HG03457 (cell line): ENCODE measurements around the gene RNF214.

Experiments used
- ATAC-seq: cut with Tn5 transposase; IDR thresholded peaks from one replicate; pipeline ENCODE4 v1.9.1; 2021; ENCODE audit warnings: moderate number of reproducible peaks; ENCODE audit not compliant: unreplicated experiment

RNF214 gene

GRCh38 chr11:117212697-117213355 lies 19.6 kb upstream of the RNF214 start:
- ATAC-seq: no peak

GRCh38 chr11:117214404-117215110 lies 17.9 kb upstream of the RNF214 start:
- no peak for ATAC-seq

- no peak for ATAC-seq
Observed at GRCh38 chr11:117217141-117218084, 15.1 kb upstream of the RNF214 start.

DNA sequence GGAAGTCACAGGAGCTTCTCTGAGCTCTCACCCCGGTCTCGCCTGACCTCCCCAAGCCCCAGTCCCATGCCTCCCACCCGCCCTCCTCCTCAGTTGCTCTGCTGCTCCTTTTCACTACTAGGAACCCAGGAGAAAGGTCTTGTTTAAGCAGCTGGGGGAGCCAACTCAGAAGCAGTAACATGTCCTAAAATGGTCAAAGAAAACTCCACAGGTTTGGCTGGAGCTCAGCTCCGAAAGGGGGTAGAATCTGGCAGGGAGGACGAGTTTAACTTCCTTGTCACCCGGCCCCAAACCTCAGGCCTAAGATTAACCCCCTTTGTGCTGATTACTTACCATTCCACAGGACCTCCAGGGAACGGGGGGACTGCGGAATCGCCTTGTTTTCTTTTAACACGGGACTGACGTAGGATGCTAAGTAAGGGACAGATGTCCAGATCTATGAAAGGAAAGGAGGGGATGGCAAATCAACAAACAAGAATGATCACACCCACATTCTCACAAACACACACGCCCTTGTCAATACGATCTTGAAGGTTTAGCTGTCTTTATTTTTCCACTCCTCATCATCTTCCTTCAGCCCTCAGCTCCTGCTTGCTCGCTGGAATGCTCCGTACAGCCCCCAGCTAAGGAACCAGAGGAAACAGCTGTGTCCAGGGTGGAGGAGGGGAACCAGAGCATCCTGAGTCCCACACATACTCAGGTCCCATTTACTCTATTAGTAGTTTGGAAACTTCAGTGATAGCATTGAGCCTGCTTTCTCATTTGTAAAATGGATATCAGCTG lies 14.1 kb upstream of the RNF214 start:
- ATAC-seq: no peak

GRCh38 chr11:117219001-117219400 lies 13.5 kb upstream of the RNF214 start:
- no peak for ATAC-seq

- no peak for ATAC-seq
Observed at GRCh38 chr11:117219455-117219854, 13.0 kb upstream of the RNF214 start.

GRCh38 chr11:117219995-117220394 lies 12.5 kb upstream of the RNF214 start:
- no peak for ATAC-seq

- ATAC-seq: no peak
Observed at GRCh38 chr11:117220568-117220967, 11.9 kb upstream of the RNF214 start.

DNA sequence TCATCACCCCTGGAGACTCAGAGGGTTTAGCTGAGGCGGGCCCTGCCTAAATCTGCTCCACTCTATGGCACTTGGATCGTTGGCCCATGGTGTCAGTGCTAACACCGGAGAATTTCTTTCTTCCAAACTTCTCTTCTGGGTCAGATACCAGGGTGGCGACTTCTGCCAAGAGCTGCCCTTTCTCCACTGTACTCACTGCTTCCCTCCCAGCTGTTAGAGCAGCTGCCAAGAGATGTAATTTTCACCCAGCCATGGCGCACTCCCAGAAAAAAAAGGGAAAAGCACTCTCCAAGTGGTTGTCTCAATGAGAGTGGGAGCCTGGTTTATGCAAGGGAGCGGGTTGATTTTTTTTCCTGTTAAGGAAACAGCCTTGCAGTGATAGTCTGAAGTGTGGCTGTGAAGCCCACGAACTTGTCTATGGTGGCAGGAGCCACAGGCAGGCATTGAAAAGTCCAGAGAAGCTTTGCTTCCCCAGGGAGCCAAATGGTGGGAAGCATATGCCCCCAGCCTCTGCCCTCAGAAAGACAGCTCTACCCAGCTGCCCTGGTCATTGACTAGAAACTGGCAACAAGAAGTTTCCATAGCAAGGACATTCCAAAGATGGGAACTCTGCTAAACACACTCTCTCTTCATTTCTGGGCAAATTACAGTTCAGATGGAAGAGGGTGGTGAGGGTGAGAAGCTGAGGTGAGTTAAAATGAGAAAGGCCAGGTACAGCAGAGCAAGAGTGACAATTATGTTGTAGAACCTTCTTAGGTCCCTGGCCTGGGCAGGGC lies 11.3 kb upstream of the RNF214 start:
- ATAC-seq: no peak

- ATAC-seq: no peak
Observed at GRCh38 chr11:117221775-117222517, 10.5 kb upstream of the RNF214 start.

GRCh38 chr11:117222991-117223740 lies 9.3 kb upstream of the RNF214 start:
- ATAC-seq: no peak

GRCh38 chr11:117223741-117224689 lies 8.5 kb upstream of the RNF214 start:
- ATAC-seq: no peak

DNA sequence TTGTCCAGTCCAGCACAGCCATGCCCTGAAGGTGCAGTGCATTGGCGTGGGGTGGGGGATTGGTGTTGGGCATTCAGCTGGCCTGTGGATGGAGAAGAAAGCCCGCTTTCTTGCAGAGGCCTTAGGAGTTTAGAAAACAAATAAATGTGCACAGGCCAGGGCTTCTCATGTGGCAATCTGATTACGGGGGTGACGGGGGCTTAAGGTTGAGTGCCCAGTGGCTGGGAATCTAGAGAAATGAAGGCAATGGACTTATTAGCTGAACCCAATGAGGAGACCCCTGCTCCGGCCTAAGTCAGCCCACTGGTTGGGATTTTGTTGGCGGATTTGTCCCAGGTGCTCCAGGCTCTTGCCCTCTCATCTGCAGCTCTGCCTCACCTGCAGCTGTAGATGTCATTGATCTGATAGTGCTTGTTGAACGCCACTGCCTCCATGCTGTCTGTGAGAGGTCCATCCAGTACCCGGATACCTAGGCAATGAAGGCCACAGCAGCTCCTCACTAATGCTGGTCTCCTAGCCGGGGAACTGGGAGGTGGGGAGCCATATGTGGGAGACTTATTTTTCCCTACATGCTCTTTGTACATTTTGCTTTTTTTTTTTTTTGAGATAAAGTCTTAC lies 6.8 kb upstream of the RNF214 start:
- ATAC-seq: no peak

- no peak for ATAC-seq
Observed at GRCh38 chr11:117226388-117227385, 5.8 kb upstream of the RNF214 start.

DNA sequence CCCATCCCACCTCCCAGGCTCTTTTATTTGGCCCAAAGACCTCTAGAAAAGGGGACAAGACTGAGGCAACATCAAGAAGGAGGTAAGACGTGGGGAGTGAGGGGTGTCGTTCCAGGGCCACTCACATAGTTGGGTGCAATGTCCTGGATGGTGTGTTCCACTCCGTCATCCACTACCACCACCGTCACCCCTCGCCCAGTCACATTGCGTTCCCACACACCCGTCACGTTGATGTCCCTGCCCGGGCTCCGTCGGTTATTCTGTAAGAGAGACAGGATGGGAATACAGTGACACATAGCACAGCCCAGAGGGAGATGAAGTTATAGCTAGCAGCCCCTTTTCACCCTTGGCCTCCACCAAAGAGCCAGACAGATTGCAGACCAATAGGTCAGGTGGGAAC lies 4.4 kb upstream of the RNF214 start:
- no peak for ATAC-seq

DNA sequence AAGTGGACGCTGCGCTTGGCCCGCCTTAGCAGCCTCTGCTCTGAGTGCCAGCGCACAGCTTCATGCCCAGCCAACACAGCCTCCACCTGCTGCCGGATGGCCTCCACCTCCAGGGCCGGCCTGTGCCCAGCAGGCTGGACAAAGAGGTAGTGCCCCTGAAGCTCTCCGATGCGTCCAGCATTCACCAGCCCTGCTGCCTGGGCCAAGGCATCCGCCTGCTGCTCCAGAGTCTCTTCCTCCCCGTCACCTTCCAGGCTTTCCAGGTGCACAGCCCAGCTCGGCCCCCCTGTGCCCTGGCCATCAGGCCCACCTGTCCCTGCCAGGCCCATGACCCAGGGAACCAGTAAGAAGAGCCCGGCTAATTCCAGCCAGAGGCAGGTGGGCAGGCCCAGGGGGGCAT lies 3.1 kb upstream of the RNF214 start:
- no peak for ATAC-seq
